Endothelial cell of umbilical vein (primary cell): ENCODE measurements around the gene SPG11. TPM values are rescaled to one million over a fixed set of nuclear protein-coding genes. Genes with fewer than 3 reads are reported as not detected.

Source experiments
- BruUV-seq: library from RNA; stranded (reverse); fragments of 400-500 nt; replicated peaks from 2 replicates; lab custom pipeline; 2021; lab: Mats Ljungman, UMichigan
- CTCF ChIA-PET: fragments of 300-600, 350-600 bp; sonication (Branson Sonifier 250); formaldehyde crosslinking; loops from one replicate; lab custom pipeline; 2021; ENCODE audit warnings: antibody characterized with exemption, inconsistent platforms; lab: Charles Lee
- POLR2A ChIA-PET: fragments of 300-600, 350-600 bp; sonication (Branson Sonifier 250); formaldehyde crosslinking; loops from one replicate; lab custom pipeline; 2021; ENCODE audit warnings: antibody characterized with exemption, inconsistent platforms; lab: Charles Lee
- DNase-seq: peaks from one replicate; pipeline ENCODE4 v3.0.0-alpha.2; 2011; ENCODE audit warnings: low read depth, low spot score
- FAIRE-seq: peaks from 2 replicates; lab custom pipeline; 2011; peaks lifted over from hg19 to GRCh38; lab: Jason Lieb, UNC
- H2AFZ ChIP-seq: 2 replicates; pipeline ENCODE4 v1.6.0; 2012; ENCODE audit warnings: low read depth, low read length, control low read depth, inconsistent platforms
- H3K27ac ChIP-seq: 2 replicates; pipeline ENCODE4 v1.5.1; 2011; ENCODE audit warnings: low read depth, mild to moderate bottlenecking, control low read depth, low read length, moderate library complexity; ENCODE audit not compliant: insufficient read depth
- H3K27me3 ChIP-seq, 2 experiments: 2 replicates each; pipeline versions ENCODE4 v1.6.0 to v1.6.1; 2011; ENCODE audit warnings: low read length in 2 of 2, mixed read lengths in 1 of 2; ENCODE audit not compliant: control insufficient read depth in 2 of 2, insufficient read depth in 2 of 2
- H3K36me3 ChIP-seq, 2 experiments: 2 replicates in 1 of 2; 3 replicates in 1 of 2; pipeline ENCODE4 v1.5.1; 2011; ENCODE audit warnings: low read length in 2 of 2, mild to moderate bottlenecking in 1 of 2, moderate library complexity in 1 of 2; ENCODE audit not compliant: control insufficient read depth in 2 of 2, insufficient read depth in 2 of 2; ENCODE audit errors: extremely low read depth in 1 of 2
- H3K4me1 ChIP-seq: 3 replicates; pipeline ENCODE4 v1.5.1; 2011; ENCODE audit warnings: mild to moderate bottlenecking, low read length; ENCODE audit not compliant: control insufficient read depth, insufficient read depth; ENCODE audit errors: extremely low read depth
- H3K4me2 ChIP-seq: 2 replicates; pipeline ENCODE4 v1.6.1; 2011; ENCODE audit warnings: low read length, control low read depth, mixed read lengths; ENCODE audit not compliant: insufficient read depth
- H3K4me3 ChIP-seq, 3 experiments: fragments of 200-600 bp in 1 of 3; sonication (generic), shearing (Covaris generic) in 1 of 3; replicated peaks in 1 of 3; 2 replicates each; pipeline ENCODE4 v1.5.1; 2011 to 2016; ENCODE audit warnings: control low read depth in 3 of 3, low read length in 3 of 3, mild to moderate bottlenecking in 2 of 3, inconsistent platforms in 1 of 3, low read depth in 1 of 3, moderate library complexity in 1 of 3; ENCODE audit not compliant: insufficient read depth in 1 of 3
- H3K79me2 ChIP-seq: 2 replicates; pipeline ENCODE4 v1.6.0; 2012; ENCODE audit warnings: low read length, inconsistent platforms; ENCODE audit not compliant: control insufficient read depth, insufficient read depth
- H3K9ac ChIP-seq: replicated peaks from 2 replicates; pipeline ENCODE3; 2011; ENCODE audit warnings: low read length, control low read depth; ENCODE audit not compliant: insufficient read depth; ENCODE audit errors: extremely low read depth
- H3K9me1 ChIP-seq: replicated peaks from 3 replicates; pipeline ENCODE4 v1.6.0; 2011; ENCODE audit warnings: mild to moderate bottlenecking, low read length; ENCODE audit not compliant: control insufficient read depth, insufficient read depth; ENCODE audit errors: extremely low read depth
- H3K9me3 ChIP-seq: replicated peaks from 2 replicates; pipeline ENCODE4 v1.5.1; 2012; ENCODE audit warnings: low read length, inconsistent platforms; ENCODE audit not compliant: control insufficient read depth, insufficient read depth
- H4K20me1 ChIP-seq: replicated peaks from 2 replicates; pipeline ENCODE3; 2011; ENCODE audit warnings: mild to moderate bottlenecking, low read length; ENCODE audit not compliant: control insufficient read depth, insufficient read depth; ENCODE audit errors: extremely low read depth
- CTCF ChIP-seq, 2 donors: IDR thresholded peaks; 1 replicate in 1 of 2; 2 replicates in 1 of 2; pipeline ENCODE4 v1.5.1; 2011; ENCODE audit warnings: low read length in 2 of 2, mild to moderate bottlenecking in 2 of 2, moderate library complexity in 2 of 2, control low read depth in 1 of 2, inconsistent platforms in 1 of 2, low read depth in 1 of 2; ENCODE audit not compliant: insufficient read depth in 1 of 2; ENCODE audit errors: extremely low read depth in 1 of 2
- EZH2 ChIP-seq: IDR thresholded peaks from 2 replicates; pipeline ENCODE4 v1.6.1; 2012; ENCODE audit warnings: borderline replicate concordance, low read depth, mild to moderate bottlenecking, moderate library complexity, low read length, inconsistent platforms; ENCODE audit not compliant: severe bottlenecking
- FOS ChIP-seq: IDR thresholded peaks from 2 replicates; pipeline ENCODE4 v1.6.1; 2011; ENCODE audit warnings: mild to moderate bottlenecking, low read length, moderate library complexity, borderline replicate concordance; ENCODE audit not compliant: insufficient read depth
- GATA2 ChIP-seq: IDR thresholded peaks from 2 replicates; pipeline ENCODE4 v1.7.0; 2011; ENCODE audit warnings: low read depth, mild to moderate bottlenecking, moderate library complexity, mixed read lengths, low read length; ENCODE audit not compliant: insufficient read length, insufficient read depth
- JUN ChIP-seq: IDR thresholded peaks from 2 replicates; pipeline ENCODE4 v1.6.1; 2011; ENCODE audit warnings: borderline replicate concordance, low read depth; ENCODE audit not compliant: insufficient read length, insufficient read depth
- MYC ChIP-seq: IDR thresholded peaks from one replicate; pipeline ENCODE4 v1.6.1; 2011; ENCODE audit warnings: mild to moderate bottlenecking, low read depth, low read length
- POLR2AphosphoS5 ChIP-seq: IDR thresholded peaks from 2 replicates; pipeline ENCODE4 v1.6.1; 2012; ENCODE audit warnings: low read depth, mild to moderate bottlenecking, control low read depth, low read length, moderate library complexity; ENCODE audit not compliant: insufficient read depth
- dilution Hi-C: fragments of 300-500 bp; cut with MboI; formaldehyde crosslinking; loops from one replicate; pipeline ENCODE4 v1.15.0; 2019; ENCODE audit warnings: low sequenced_read_pairs; ENCODE audit not compliant: extremely low pct_ligation_motif_present
- intact Hi-C: fragments of 100-400 bp; cut with micrococcal nuclease; formaldehyde crosslinking; loops from one replicate; pipeline ENCODE4 v1.10.0; 2022
- polyA plus RNA-seq, 4 experiments: library from polyadenylated mRNA; depleted of rRNA in 3 of 4; stranded (reverse) in 3 of 4; unstranded in 1 of 4; fragments of >200 nt; gene quantifications; 2 replicates each; pipeline versions ENCODE4 v1.2.1 to v1.2.3, GENCODE V29; 2011 to 2012; ENCODE audit warnings: missing spikeins in 1 of 4
- total RNA-seq: library from RNA; stranded (reverse); gene quantifications from 2 replicates; pipeline ENCODE4 v1.2.3, GENCODE V29; 2021

SPG11 gene
- total and polyA plus RNA-seq, 2 donors (not counting 3 experiments of a cell fraction or from before 2014, with no cell fraction given): 30.7 to 53.5 TPM

- no peak for DNase-seq
- ChIA-PET CTCF (no interaction called here), POLR2A (interaction anchor here (1.6 kb wide), 1 partner anchor 10 kb away, joined by 6 read pairs; the partner anchor contains the start of gene EIF3J)
- Histone ChIP-seq H3K4me3 (no peak overlapping the region), H3K4me2 (no peak overlapping the region), H3K79me2 (no peaks in the 10 kb centered on the region), H2AFZ (no peak overlapping the region), H3K9ac (no peak overlapping the region), H3K4me1 (no peaks in the 10 kb centered on the region), H3K9me3 (no peaks in the 10 kb centered on the region), H4K20me1 (no peaks in the 10 kb centered on the region), H3K9me1 (no peaks in the 10 kb centered on the region), H3K27ac (no peak overlapping the region), H3K27me3 (no peaks in the 10 kb centered on the region), H3K36me3 (no peaks in the 10 kb centered on the region)
- dilution Hi-C loops: no loop called here
- TF ChIP-seq JUN: no peak
- no peak for TF ChIP-seq POLR2AphosphoS5
- no peak for TF ChIP-seq CTCF (IDR thresholded peaks at IDR 0.05; ENCODE audit: extremely low read depth in 1 of 2, insufficient read depth in 1 of 2, low read depth in 1 of 2, low read length in 2 of 2)
- no peak for TF ChIP-seq FOS
- TF ChIP-seq GATA2: no peak
- no peak for TF ChIP-seq MYC
- no peak for TF ChIP-seq EZH2
- BruUV-seq: no TSS peak
- FAIRE-seq: no peak
- intact Hi-C loops: no loop called here
These were observed 136.2 kb downstream of the SPG11 start for GRCh38 chr15:44527241-44527640.
